ENCODE results near the gene PRCP.
A peak's percentile ranks its signal among the peaks of the same experiment; 100 is the strongest.

The PRCP gene

GRCh38 chr11:82908311-82908710, 8.1 kb upstream of the PRCP start:
- Histone ChIP-seq H3K4me1 (ENCODE audit: control insufficient read depth in 5 of 5, insufficient read depth in 5 of 5, low read length in 5 of 5) (no peaks in the 10 kb centered on the region), H3K4me3 (ENCODE audit: low read depth in 1 of 5, low read length in 5 of 5) (no peak overlapping the region), H3K9ac (ENCODE audit: low read length in 5 of 5) (no peak overlapping the region), H3K36me3 (ENCODE audit: control insufficient read depth in 5 of 5, insufficient read depth in 5 of 5, low read length in 5 of 5) (no peaks in the 10 kb centered on the region), H3K27me3 (ENCODE audit: control insufficient read depth in 5 of 5, insufficient read depth in 4 of 5, low read length in 5 of 5) (no peaks in the 10 kb centered on the region), H3K9me3 (ENCODE audit: control insufficient read depth in 5 of 5, low read length in 5 of 5) (no peaks in the 10 kb centered on the region), H3K27ac (ENCODE audit: low read depth, low read length) (no peak overlapping the region)

- Histone ChIP-seq H3K9me3 (ENCODE audit: control insufficient read depth in 5 of 5, low read length in 5 of 5) (no peaks in the 10 kb centered on the region), H3K27me3 (ENCODE audit: control insufficient read depth in 5 of 5, insufficient read depth in 4 of 5, low read length in 5 of 5) (no peaks in the 10 kb centered on the region), H3K36me3 (ENCODE audit: control insufficient read depth in 5 of 5, insufficient read depth in 5 of 5, low read length in 5 of 5) (no peaks in the 10 kb centered on the region), H3K4me3 (ENCODE audit: low read depth in 1 of 5, low read length in 5 of 5) (no peak overlapping the region), H3K27ac (ENCODE audit: low read depth, low read length) (no peak overlapping the region), H3K9ac (ENCODE audit: low read length in 5 of 5) (no peak overlapping the region), H3K4me1 (ENCODE audit: control insufficient read depth in 5 of 5, insufficient read depth in 5 of 5, low read length in 5 of 5) (no peaks in the 10 kb centered on the region)
Observed at GRCh38 chr11:82907371-82907770, 7.1 kb upstream of the PRCP start.

GRCh38 chr11:82906931-82907330, 6.7 kb upstream of the PRCP start:
- H3K27me3 ChIP-seq (ENCODE audit: control insufficient read depth in 5 of 5, insufficient read depth in 4 of 5, low read length in 5 of 5): no peaks in the 10 kb centered on the region
- no peaks in the 10 kb centered on the region for H3K9me3 ChIP-seq (ENCODE audit: control insufficient read depth in 5 of 5, low read length in 5 of 5)
- H3K4me1 ChIP-seq (ENCODE audit: control insufficient read depth in 5 of 5, insufficient read depth in 5 of 5, low read length in 5 of 5): peaks cover 0 to 3% (median 1%) of the 10 kb centered on the region in 5 donors
- no peak overlapping the region for H3K27ac ChIP-seq (ENCODE audit: low read depth, low read length)
- no peak overlapping the region for H3K4me3 ChIP-seq (ENCODE audit: low read depth in 1 of 5, low read length in 5 of 5)
- H3K9ac ChIP-seq (ENCODE audit: low read length in 5 of 5): no peak overlapping the region
- H3K36me3 ChIP-seq (ENCODE audit: control insufficient read depth in 5 of 5, insufficient read depth in 5 of 5, low read length in 5 of 5): no peaks in the 10 kb centered on the region

GRCh38 chr11:82906236-82906635, 6.0 kb upstream of the PRCP start:
- H3K9me3 ChIP-seq (ENCODE audit: control insufficient read depth in 5 of 5, low read length in 5 of 5): no peaks in the 10 kb centered on the region

GRCh38 chr11:82903843-82904586, 3.8 kb upstream of the PRCP start:
- Histone ChIP-seq H3K27ac (ENCODE audit: low read depth, low read length) (no peak overlapping the region), H3K4me3 (ENCODE audit: low read depth in 1 of 5, low read length in 5 of 5) (no peak overlapping the region), H3K9me3 (ENCODE audit: control insufficient read depth in 5 of 5, low read length in 5 of 5) (no peaks in the 10 kb centered on the region), H3K36me3 (ENCODE audit: control insufficient read depth in 5 of 5, insufficient read depth in 5 of 5, low read length in 5 of 5) (no peaks in the 10 kb centered on the region), H3K9ac (ENCODE audit: low read length in 5 of 5) (no peak overlapping the region), H3K4me1 (ENCODE audit: control insufficient read depth in 5 of 5, insufficient read depth in 5 of 5, low read length in 5 of 5) (peaks cover 3 to 31% (median 23%) of the 10 kb centered on the region in 5 donors), H3K27me3 (ENCODE audit: control insufficient read depth in 5 of 5, insufficient read depth in 4 of 5, low read length in 5 of 5) (no peaks in the 10 kb centered on the region)

More at GRCh38 chr11:82906236-82906635, 6.0 kb upstream of the PRCP start:
- no peak overlapping the region for H3K4me3 ChIP-seq (ENCODE audit: low read depth in 1 of 5, low read length in 5 of 5)
- H3K27ac ChIP-seq (ENCODE audit: low read depth, low read length): no peak overlapping the region
- peaks cover 0 to 9% (median 5%) of the 10 kb centered on the region in 5 donors for H3K4me1 ChIP-seq (ENCODE audit: control insufficient read depth in 5 of 5, insufficient read depth in 5 of 5, low read length in 5 of 5)
- no peaks in the 10 kb centered on the region for H3K27me3 ChIP-seq (ENCODE audit: control insufficient read depth in 5 of 5, insufficient read depth in 4 of 5, low read length in 5 of 5)
- no peaks in the 10 kb centered on the region for H3K36me3 ChIP-seq (ENCODE audit: control insufficient read depth in 5 of 5, insufficient read depth in 5 of 5, low read length in 5 of 5)
- H3K9ac ChIP-seq (ENCODE audit: low read length in 5 of 5): no peak overlapping the region

GRCh38 chr11:82902880-82903279, 2.6 kb upstream of the PRCP start:
- Histone ChIP-seq H3K27ac (ENCODE audit: low read depth, low read length) (no peak overlapping the region), H3K9me3 (ENCODE audit: control insufficient read depth in 5 of 5, low read length in 5 of 5) (no peaks in the 10 kb centered on the region), H3K36me3 (ENCODE audit: control insufficient read depth in 5 of 5, insufficient read depth in 5 of 5, low read length in 5 of 5) (no peaks in the 10 kb centered on the region), H3K4me1 (ENCODE audit: control insufficient read depth in 5 of 5, insufficient read depth in 5 of 5, low read length in 5 of 5) (peaks cover 3 to 40% (median 33%) of the 10 kb centered on the region in 5 donors), H3K27me3 (ENCODE audit: control insufficient read depth in 5 of 5, insufficient read depth in 4 of 5, low read length in 5 of 5) (no peaks in the 10 kb centered on the region), H3K4me3 (ENCODE audit: low read depth in 1 of 5, low read length in 5 of 5) (no peak overlapping the region), H3K9ac (ENCODE audit: low read length in 5 of 5) (no peak overlapping the region)

- Histone ChIP-seq H3K4me3 (ENCODE audit: low read depth in 1 of 5, low read length in 5 of 5) (peak overlapping the region; percentile 48 to 90 (median 83)), H3K27me3 (ENCODE audit: control insufficient read depth in 5 of 5, insufficient read depth in 4 of 5, low read length in 5 of 5) (no peaks in the 10 kb centered on the region), H3K9me3 (ENCODE audit: control insufficient read depth in 5 of 5, low read length in 5 of 5) (no peaks in the 10 kb centered on the region), H3K36me3 (ENCODE audit: control insufficient read depth in 5 of 5, insufficient read depth in 5 of 5, low read length in 5 of 5) (no peaks in the 10 kb centered on the region), H3K27ac (ENCODE audit: low read depth, low read length) (no peak overlapping the region), H3K9ac (ENCODE audit: low read length in 5 of 5) (no peak overlapping the region), H3K4me1 (ENCODE audit: control insufficient read depth in 5 of 5, insufficient read depth in 5 of 5, low read length in 5 of 5) (peaks cover 3 to 43% (median 36%) of the 10 kb centered on the region in 5 donors)
Observed at GRCh38 chr11:82901922-82902485, 1.8 kb upstream of the PRCP start.

- Histone ChIP-seq H3K4me1 (ENCODE audit: control insufficient read depth in 5 of 5, insufficient read depth in 5 of 5, low read length in 5 of 5) (peaks cover 3 to 49% (median 36%) of the 10 kb centered on the region in 5 donors), H3K27me3 (ENCODE audit: control insufficient read depth in 5 of 5, insufficient read depth in 4 of 5, low read length in 5 of 5) (no peaks in the 10 kb centered on the region), H3K9ac (ENCODE audit: low read length in 5 of 5) (peak within 1 kb of the TSS; percentile 82 to 96 (median 91)), H3K9me3 (ENCODE audit: control insufficient read depth in 5 of 5, low read length in 5 of 5) (no peaks in the 10 kb centered on the region), H3K4me3 (ENCODE audit: low read depth in 1 of 5, low read length in 5 of 5) (peak within 1 kb of the TSS; percentile 76 to 99 (median 84)), H3K36me3 (ENCODE audit: control insufficient read depth in 5 of 5, insufficient read depth in 5 of 5, low read length in 5 of 5) (no peaks in the 10 kb centered on the region), H3K27ac (ENCODE audit: low read depth, low read length) (peak within 1 kb of the TSS; percentile 85)
Observed at GRCh38 chr11:82901165-82901921, 1.1 kb upstream of the PRCP start, which contains the start of gene DDIAS. Gene DDIAS, plus strand, starts transcription at chr11:82901736. Its CDS starts 13,003 bp downstream, at chr11:82914739.

- Histone ChIP-seq H3K36me3 (ENCODE audit: control insufficient read depth in 5 of 5, insufficient read depth in 5 of 5, low read length in 5 of 5) (no peaks in the 10 kb centered on the region), H3K9me3 (ENCODE audit: control insufficient read depth in 5 of 5, low read length in 5 of 5) (no peaks in the 10 kb centered on the region), H3K27me3 (ENCODE audit: control insufficient read depth in 5 of 5, insufficient read depth in 4 of 5, low read length in 5 of 5) (no peaks in the 10 kb centered on the region), H3K4me1 (ENCODE audit: control insufficient read depth in 5 of 5, insufficient read depth in 5 of 5, low read length in 5 of 5) (peaks cover 3 to 49% (median 37%) of the 10 kb centered on the region in 5 donors), H3K9ac (ENCODE audit: low read length in 5 of 5) (peak overlapping the region; percentile 83 to 96 (median 91)), H3K27ac (ENCODE audit: low read depth, low read length) (peak overlapping the region; percentile 85), H3K4me3 (ENCODE audit: low read depth in 1 of 5, low read length in 5 of 5) (peak overlapping the region; percentile 70 to 90 (median 83))
Observed at GRCh38 chr11:82899957-82900276, 313 bp downstream of the PRCP start.
